ENCODE results near the gene EVA1C. TPM values are rescaled to one million over a fixed set of nuclear protein-coding genes. Genes with fewer than 3 reads are reported as not detected.
"Not testable (repeated sequence)": the region's sequence is repeated elsewhere in the genome, so short reads cannot be mapped to it uniquely, and the experiment has no call there.

EVA1C gene
- polyA plus RNA-seq, 1 donor from 2014 or later = 2.1 TPM

GRCh38 chr21:32450881-32451701, 38.6 kb downstream of the EVA1C start:
- H3K79me2 ChIP-seq (replicated peaks; ENCODE audit: insufficient read depth, low read length); H2AFZ ChIP-seq (ENCODE audit: low read depth, low read length); H3K36me3 ChIP-seq (ENCODE audit: insufficient read depth, low read length); H3K27me3 ChIP-seq (ENCODE audit: insufficient read depth, low read depth, low read length); H3K4me3 ChIP-seq (ENCODE audit: low read length); H3K9me2 ChIP-seq (ENCODE audit: insufficient read depth, low read length); H3K9ac ChIP-seq (ENCODE audit: low read length); H3F3A ChIP-seq (ENCODE audit: insufficient read depth, low read length, poor library complexity, severe bottlenecking); H3K4me2 ChIP-seq (ENCODE audit: low read length); H4K20me1 ChIP-seq (ENCODE audit: insufficient read depth); H3K9me3 ChIP-seq (ENCODE audit: low read length); H3K27ac ChIP-seq (ENCODE audit: low read length): not testable (repeated sequence)

- H3F3A ChIP-seq (ENCODE audit: insufficient read depth, low read length, poor library complexity, severe bottlenecking); H3K9ac ChIP-seq (ENCODE audit: low read length); H3K4me2 ChIP-seq (ENCODE audit: low read length); H3K36me3 ChIP-seq (ENCODE audit: insufficient read depth, low read length); H3K4me3 ChIP-seq (ENCODE audit: low read length); H4K20me1 ChIP-seq (ENCODE audit: insufficient read depth); H3K79me2 ChIP-seq (replicated peaks; ENCODE audit: insufficient read depth, low read length); H3K27me3 ChIP-seq (ENCODE audit: insufficient read depth, low read depth, low read length); H3K27ac ChIP-seq (ENCODE audit: low read length); H2AFZ ChIP-seq (ENCODE audit: low read depth, low read length); H3K9me2 ChIP-seq (ENCODE audit: insufficient read depth, low read length); H3K9me3 ChIP-seq (ENCODE audit: low read length): not testable (repeated sequence)
Observed at GRCh38 chr21:32452191-32452590, 39.7 kb downstream of the EVA1C start.

- no peak overlapping the region for H2AFZ ChIP-seq (ENCODE audit: low read depth, low read length)
- H3K79me2 ChIP-seq (replicated peaks; ENCODE audit: insufficient read depth, low read length) = no peaks in the 10 kb centered on the region
- no peak overlapping the region for H3K27ac ChIP-seq (ENCODE audit: low read length)
- TF ChIP-seq CTCF (IDR thresholded peaks at IDR 0.05; ENCODE audit: poor library complexity, severe bottlenecking) (no peak), POLR2AphosphoS5 (IDR thresholded peaks at IDR 0.05) (no peak), RAD21 (conservative IDR thresholded peaks at IDR 0.05) (no peak), REST (IDR thresholded peaks at IDR 0.05; ENCODE audit: borderline replicate concordance) (no peak), MXI1 (conservative IDR thresholded peaks at IDR 0.05; ENCODE audit: poor library complexity, severe bottlenecking) (no peak), SMC3 (conservative IDR thresholded peaks at IDR 0.05; ENCODE audit: poor library complexity) (no peak), EP300 (conservative IDR thresholded peaks at IDR 0.05; ENCODE audit: poor library complexity, severe bottlenecking) (no peak), TAF1 (IDR thresholded peaks at IDR 0.05; ENCODE audit: low read depth) (no peak), EZH2 (IDR thresholded peaks at IDR 0.05; ENCODE audit: borderline replicate concordance, insufficient read depth, low read length, poor library complexity, severe bottlenecking) (no peak)
- no peak overlapping the region for H3K4me2 ChIP-seq (ENCODE audit: low read length)
- H3K9me3 ChIP-seq (ENCODE audit: low read length) = no peaks in the 10 kb centered on the region
- no peaks in the 10 kb centered on the region for H3K9me2 ChIP-seq (ENCODE audit: insufficient read depth, low read length)
- H3K9ac ChIP-seq (ENCODE audit: low read length) = no peak overlapping the region
- H3K36me3 ChIP-seq (ENCODE audit: insufficient read depth, low read length) = no peaks in the 10 kb centered on the region
- H3K4me3 ChIP-seq (ENCODE audit: low read length) = no peak overlapping the region
- H3K27me3 ChIP-seq (ENCODE audit: insufficient read depth, low read depth, low read length) = no peaks in the 10 kb centered on the region
- H4K20me1 ChIP-seq (ENCODE audit: insufficient read depth) = no peaks in the 10 kb centered on the region
- no peaks in the 10 kb centered on the region for H3F3A ChIP-seq (ENCODE audit: insufficient read depth, low read length, poor library complexity, severe bottlenecking)
Observed at GRCh38 chr21:32452641-32453040, 40.1 kb downstream of the EVA1C start.
